Measurements from ENCODE around the gene SERTM2.

- TF ChIP-seq CTCF (IDR thresholded peaks at IDR 0.05; ENCODE audit: low read length) (no peak), EZH2 (IDR thresholded peaks at IDR 0.05; ENCODE audit: borderline replicate concordance, low read length) (no peak)
Measured at GRCh38 chrX:111518667-111519066, 7.2 kb downstream of the SERTM2 start.

All from OCI-LY1 (cell line).